H9 (cell line): ENCODE data around the gene YWHAQ. TPM values are rescaled to one million over a fixed set of nuclear protein-coding genes. Genes with fewer than 3 reads are reported as not detected.

Experiments used
- DNase-seq: peaks from one replicate; pipeline ENCODE4 v3.0.0-alpha.2; 2017
- H2AFZ ChIP-seq: one replicate; pipeline ENCODE4 v1.6.1; 2013; ENCODE audit warnings: mild to moderate bottlenecking, low read length, control low read depth, moderate library complexity
- H2AK5ac ChIP-seq: 2 replicates; pipeline ENCODE4 v1.6.1; 2013; ENCODE audit warnings: low read length, control low read depth, mixed read lengths; ENCODE audit not compliant: insufficient read length
- H2BK120ac ChIP-seq: one replicate; pipeline ENCODE4 v1.6.1; 2013; ENCODE audit warnings: low read depth, mild to moderate bottlenecking, low read length, control low read depth, inconsistent platforms; ENCODE audit not compliant: poor library complexity, severe bottlenecking
- H2BK12ac ChIP-seq: 2 replicates; pipeline ENCODE4 v1.6.1; 2013; ENCODE audit warnings: low read length, control low read depth, mixed read lengths, low read depth; ENCODE audit not compliant: insufficient read length
- H2BK15ac ChIP-seq: 2 replicates; pipeline ENCODE4 v1.6.1; 2013; ENCODE audit warnings: low read depth, low read length, control low read depth
- H2BK20ac ChIP-seq: one replicate; pipeline ENCODE4 v1.6.1; 2013; ENCODE audit warnings: low read depth, mild to moderate bottlenecking, low read length, control low read depth, inconsistent platforms; ENCODE audit not compliant: poor library complexity, severe bottlenecking
- H2BK5ac ChIP-seq: 2 replicates; pipeline ENCODE4 v1.6.1; 2013; ENCODE audit warnings: low read length, control low read depth, mixed read lengths; ENCODE audit not compliant: insufficient read length
- H3K14ac ChIP-seq: 2 replicates; pipeline ENCODE4 v1.6.1; 2013; ENCODE audit warnings: low read length, control low read depth; ENCODE audit not compliant: insufficient read depth
- H3K18ac ChIP-seq: 2 replicates; pipeline ENCODE4 v1.6.1; 2013; ENCODE audit warnings: low read depth, mild to moderate bottlenecking, mixed read lengths, low read length, control low read depth; ENCODE audit not compliant: insufficient read length
- H3K23ac ChIP-seq: 2 replicates; pipeline ENCODE4 v1.6.1; 2013; ENCODE audit warnings: low read length, control low read depth, mixed read lengths, low read depth; ENCODE audit not compliant: insufficient read length
- H3K23me2 ChIP-seq: 2 replicates; pipeline ENCODE4 v1.6.1; 2013; ENCODE audit warnings: low read depth, mild to moderate bottlenecking, mixed read lengths, low read length, control low read depth; ENCODE audit not compliant: insufficient read length, poor library complexity, severe bottlenecking
- H3K27ac ChIP-seq: 2 replicates; pipeline ENCODE4 v1.5.1; 2013; ENCODE audit warnings: low read length, control low read depth, mixed read lengths, low read depth; ENCODE audit not compliant: insufficient read length
- H3K27me3 ChIP-seq: 2 replicates; pipeline ENCODE4 v1.6.1; 2013; ENCODE audit warnings: low read length, control low read depth, inconsistent platforms; ENCODE audit not compliant: insufficient read depth
- H3K4ac ChIP-seq: 2 replicates; pipeline ENCODE4 v1.6.1; 2013; ENCODE audit warnings: low read depth, mild to moderate bottlenecking, control low read depth, inconsistent platforms, low read length, moderate library complexity
- H3K4me1 ChIP-seq: 2 replicates; pipeline ENCODE4 v1.6.1; 2013; ENCODE audit warnings: low read length, control low read depth, inconsistent platforms; ENCODE audit not compliant: insufficient read depth
- H3K4me2 ChIP-seq: 2 replicates; pipeline ENCODE4 v1.6.1; 2013; ENCODE audit warnings: low read length, control low read depth, mixed read lengths; ENCODE audit not compliant: insufficient read length, insufficient read depth
- H3K56ac ChIP-seq: 2 replicates; pipeline ENCODE4 v1.6.1; 2013; ENCODE audit warnings: low read depth, mild to moderate bottlenecking, mixed read lengths, low read length, control low read depth; ENCODE audit not compliant: insufficient read length
- H3K79me1 ChIP-seq: 2 replicates; pipeline ENCODE4 v1.6.1; 2013; ENCODE audit warnings: low read depth, mild to moderate bottlenecking, moderate library complexity, low read length, control low read depth, inconsistent platforms; ENCODE audit not compliant: insufficient read depth, poor library complexity, severe bottlenecking
- H3K79me2 ChIP-seq: 2 replicates; pipeline ENCODE4 v1.6.1; 2013; ENCODE audit warnings: low read length, control low read depth, inconsistent platforms; ENCODE audit not compliant: insufficient read depth
- H3K9ac ChIP-seq: 2 replicates; pipeline ENCODE4 v1.6.1; 2013; ENCODE audit warnings: low read length, control low read depth, mixed read lengths; ENCODE audit not compliant: insufficient read length; ENCODE audit errors: extremely low read depth
- H3K9me3 ChIP-seq: one replicate; pipeline ENCODE4 v1.6.1; 2013; ENCODE audit warnings: low read depth, low read length, inconsistent platforms; ENCODE audit not compliant: control insufficient read depth
- H3T11ph ChIP-seq: one replicate; pipeline ENCODE4 v1.6.1; 2013; ENCODE audit warnings: mild to moderate bottlenecking, low read length, control low read depth, inconsistent platforms
- H4K20me1 ChIP-seq: one replicate; pipeline ENCODE4 v1.6.1; 2013; ENCODE audit not compliant: control insufficient read depth, insufficient read length, insufficient read depth
- H4K5ac ChIP-seq: 2 replicates; pipeline ENCODE4 v1.6.1; 2013; ENCODE audit warnings: low read depth, mild to moderate bottlenecking, mixed read lengths, low read length, control low read depth; ENCODE audit not compliant: insufficient read length
- H4K8ac ChIP-seq: replicated peaks from 2 replicates; pipeline ENCODE4 v1.6.1; 2013; ENCODE audit warnings: low read length, control low read depth, mixed read lengths, low read depth; ENCODE audit not compliant: insufficient read length
- H4K91ac ChIP-seq: 2 replicates; pipeline ENCODE4 v1.6.1; 2013; ENCODE audit warnings: low read depth, mild to moderate bottlenecking, moderate library complexity, mixed read lengths, low read length, control low read depth; ENCODE audit not compliant: insufficient read length
- H3K27ac Mint-ChIP-seq, 3 experiments: 2 replicates in 2 of 3; 3 replicates in 1 of 3; pipeline ENCODE4 v1.8.0; 2020 to 2021; ENCODE audit warnings: mixed read lengths in 3 of 3, mild to moderate bottlenecking in 1 of 3, moderate library complexity in 1 of 3
- H3K27me3 Mint-ChIP-seq: 2 replicates; pipeline ENCODE4 v1.8.0; 2021; ENCODE audit warnings: low read depth, mild to moderate bottlenecking, moderate library complexity, mixed read lengths
- H3K36me3 Mint-ChIP-seq, 3 experiments: 2 replicates in 2 of 3; 3 replicates in 1 of 3; pipeline ENCODE4 v1.8.0; 2020 to 2021; ENCODE audit warnings: low read depth in 3 of 3, mixed read lengths in 3 of 3; ENCODE audit not compliant: insufficient read depth in 1 of 3
- H3K4me1 Mint-ChIP-seq, 2 experiments: 2 replicates each; pipeline ENCODE4 v1.8.0; 2020; ENCODE audit warnings: mixed read lengths in 2 of 2
- H3K4me3 Mint-ChIP-seq, 2 experiments: 2 replicates in 1 of 2; 3 replicates in 1 of 2; pipeline ENCODE4 v1.8.0; 2020 to 2021; ENCODE audit warnings: mild to moderate bottlenecking in 2 of 2, mixed read lengths in 2 of 2, moderate library complexity in 1 of 2
- H3K9me3 Mint-ChIP-seq, 2 experiments: 2 replicates in 1 of 2; 3 replicates in 1 of 2; pipeline ENCODE4 v1.8.0; 2020; ENCODE audit warnings: mild to moderate bottlenecking in 2 of 2, mixed read lengths in 2 of 2, moderate library complexity in 1 of 2
- CTCF ChIP-seq: fragments of 200-600 bp; sonication (generic); conservative IDR thresholded peaks from 3 replicates; pipeline ENCODE4 v1.8.0; 2021; ENCODE audit warnings: antibody characterized with exemption, mild to moderate bottlenecking
- WGBS: extraction: QIAGEN DNeasy Blood & Tissue Kit; methylation state at CpG from one replicate; pipeline ENCODE4 v1.1.7; 2013; ENCODE audit warnings: missing lambda C conversion rate, low lambda C conversion rate, mixed read lengths; ENCODE audit not compliant: insufficient read length; ENCODE audit errors: extremely low coverage; 5-methylcytosine and 5-hydroxymethylcytosine counted together
- total RNA-seq: library from RNA; stranded (reverse); gene quantifications from 2 replicates; pipeline ENCODE4 v1.2.1, GENCODE V29; 2021

The YWHAQ gene
- total RNA-seq, 1 experiment from 2014 or later: 374 TPM

GRCh38 chr2:9547262-9547991 lies 83.4 kb downstream of the YWHAQ start:
- Histone ChIP-seq H4K91ac (no peak overlapping the region), H3K4ac (no peak overlapping the region), H3K18ac (no peak overlapping the region), H2BK12ac (no peak overlapping the region), H4K8ac (no peak overlapping the region), H4K5ac (no peak overlapping the region), H2BK120ac (no peak overlapping the region), H2BK5ac (no peak overlapping the region), H3K27ac (no peak overlapping the region), H4K20me1 (no peaks in the 10 kb centered on the region), H3K79me2 (peaks cover 5% of the 10 kb centered on the region; the same call in 1 of the 2 replicates), H3K56ac (no peak overlapping the region), H3K4me2 (no peak overlapping the region), H2BK15ac (no peak overlapping the region), H3K23ac (no peak overlapping the region), H3T11ph (no peak overlapping the region), H3K14ac (no peak overlapping the region), H2AK5ac (no peak overlapping the region), H3K9me3 (no peaks in the 10 kb centered on the region), H3K27me3 (no peaks in the 10 kb centered on the region), H3K23me2 (no peaks in the 10 kb centered on the region), H3K9ac (no peak overlapping the region), H2BK20ac (no peak overlapping the region), H3K4me1 (peaks cover 8% of the 10 kb centered on the region; the same call in 1 of the 2 replicates), H3K79me1 (peaks cover 12% of the 10 kb centered on the region), H2AFZ (no peak overlapping the region)
- no peak overlapping the region; a peak in 1 of 5 replicates for H3K4me3 Mint-ChIP-seq
- H3K27me3 Mint-ChIP-seq: no peaks in the 10 kb centered on the region
- no CpG with 5 or more reads among the region's 5 CpGs for WGBS
- DNase-seq: no peak
- no peaks in the 10 kb centered on the region for H3K9me3 Mint-ChIP-seq
- peaks cover 23 to 24% of the 10 kb centered on the region in 2 experiments for H3K4me1 Mint-ChIP-seq
- no peaks in the 10 kb centered on the region for H3K36me3 Mint-ChIP-seq
- peak overlapping the region in 2 of 3 experiments; percentile 2; a peak in 2 of 7 replicates for H3K27ac Mint-ChIP-seq
- no peak for TF ChIP-seq CTCF
